Spleen (tissue), 11 donors: ENCODE results near the gene PYCR2. TPM values are rescaled to one million over a fixed set of nuclear protein-coding genes. Genes with fewer than 3 reads are reported as not detected.
A peak's percentile ranks its signal among the peaks of the same experiment; 100 is the strongest.

Experiments
- DNase-seq: peaks from one replicate; pipeline ENCODE4 v3.0.0-alpha.2; 2020
- H3K27ac ChIP-seq, 8 donors: fragments of 200-600 bp; sonication (generic) in 7 of 8; 1 replicate in 4 of 8; 2 replicates in 4 of 8; pipeline versions ENCODE4 v1.5.0 to v1.8.0; 2016 to 2021; ENCODE audit warnings: inconsistent platforms in 4 of 8, mild to moderate bottlenecking in 4 of 8, moderate library complexity in 1 of 8
- H3K27me3 ChIP-seq, 7 donors: fragments of 200-600 bp; sonication (generic) in 6 of 7; replicated peaks in 1 of 7; 1 replicate in 4 of 7; 2 replicates in 3 of 7; pipeline versions ENCODE4 v1.5.0 to v1.8.0; 2016 to 2021; ENCODE audit warnings: inconsistent platforms in 3 of 7, mild to moderate bottlenecking in 1 of 7
- H3K36me3 ChIP-seq, 6 donors: fragments of 200-600 bp; sonication (generic) in 5 of 6; 1 replicate in 4 of 6; 2 replicates in 2 of 6; pipeline versions ENCODE4 v1.5.0 to v1.8.0; 2016 to 2021; ENCODE audit warnings: inconsistent platforms in 2 of 6
- H3K4me1 ChIP-seq, 6 donors: fragments of 200-600 bp; sonication (generic) in 5 of 6; 1 replicate in 3 of 6; 2 replicates in 3 of 6; pipeline versions ENCODE4 v1.5.0 to v1.8.0; 2016 to 2021; ENCODE audit warnings: inconsistent platforms in 3 of 6
- H3K4me3 ChIP-seq, 8 donors: fragments of 200-600 bp; sonication (generic) in 7 of 8; 1 replicate in 4 of 8; 2 replicates in 4 of 8; pipeline versions ENCODE4 v1.5.0 to v1.8.0; 2016 to 2021; ENCODE audit warnings: inconsistent platforms in 4 of 8, mild to moderate bottlenecking in 4 of 8, moderate library complexity in 2 of 8
- H3K9me3 ChIP-seq, 8 donors: fragments of 200-600 bp; sonication (generic) in 7 of 8; 1 replicate in 4 of 8; 2 replicates in 4 of 8; pipeline versions ENCODE4 v1.5.0 to v1.8.0; 2016 to 2021; ENCODE audit warnings: inconsistent platforms in 4 of 8
- POLR2A ChIP-seq, 3 donors: fragments of 450-650 bp; IDR thresholded peaks; one replicate each; pipeline ENCODE4 v1.5.1; 2017; ENCODE audit warnings: antibody characterized with exemption in 3 of 3, mild to moderate bottlenecking in 1 of 3
- POLR2AphosphoS5 ChIP-seq, 3 donors: sonication (generic); formaldehyde crosslinking; IDR thresholded peaks; one replicate each; pipeline ENCODE4 v1.5.1; 2017; ENCODE audit warnings: antibody characterized with exemption in 3 of 3
- WGBS, 5 donors: extraction: QIAGEN DNeasy Blood & Tissue Kit in 3 of 5; methylation state at CpG; one replicate each; pipeline versions ENCODE4 v1.1.5 to v1.1.7; 2013 to 2018; 5-methylcytosine and 5-hydroxymethylcytosine counted together
- intact Hi-C: fragments of 100-400 bp; cut with DNase I; formaldehyde crosslinking; loops from one replicate; pipeline ENCODE4 v1.15.0; 2023; ENCODE audit warnings: low total_unique reads
- polyA plus RNA-seq, 3 donors: library from polyadenylated mRNA; stranded (reverse); fragments of 200-250 nt; gene quantifications; one replicate each; pipeline ENCODE4 v1.2.1, GENCODE V29; 2013
- total RNA-seq, 7 donors: library from RNA; depleted of rRNA in 3 of 7; stranded (reverse); fragments of >200 nt in 3 of 7; fragmentation: NEBNext Ultra II Directional in 4 of 7; extraction: Animal tissue kit (Norgen Biotek cat#: 25700) in 4 of 7; gene quantifications; one replicate each; pipeline versions ENCODE4 v1.1.0 to v1.2.1, GENCODE V29; 2016 to 2021
- TF ChIP-seq, protein P1 (sequence below), 11 experiments: fragments of 200-600 bp in 7 of 11; fragments of 450-650 bp in 4 of 11; sonication (generic) in 4 of 11; IDR thresholded peaks in 8 of 11; conservative IDR thresholded peaks in 3 of 11; 1 replicate in 7 of 11; 2 replicates in 4 of 11; pipeline versions ENCODE4 v1.4.0 to v1.8.0; 2016 to 2021; ENCODE audit warnings: antibody characterized with exemption in 11 of 11, inconsistent platforms in 4 of 11, mild to moderate bottlenecking in 1 of 11
- donor health status: healthy with polysubstance abuse.
- donor health status: DM: no; HTN: no; CAD: no; lungs with moderate emphysema.
- donor health status: DM: no; HTN: no; CAD: no.
- donor health status: Bipolar disorder and iron deficiency.
- donor health status: healthy.
- donor health status: DM: no; HTN: no; CAD: no.
- donor health status: DM: yes; HTN: yes; CAD: no.

PYCR2 gene
- total and polyA plus RNA-seq, 10 donors, result 50.0 to 80.4 (median 68.2) TPM

DNA sequence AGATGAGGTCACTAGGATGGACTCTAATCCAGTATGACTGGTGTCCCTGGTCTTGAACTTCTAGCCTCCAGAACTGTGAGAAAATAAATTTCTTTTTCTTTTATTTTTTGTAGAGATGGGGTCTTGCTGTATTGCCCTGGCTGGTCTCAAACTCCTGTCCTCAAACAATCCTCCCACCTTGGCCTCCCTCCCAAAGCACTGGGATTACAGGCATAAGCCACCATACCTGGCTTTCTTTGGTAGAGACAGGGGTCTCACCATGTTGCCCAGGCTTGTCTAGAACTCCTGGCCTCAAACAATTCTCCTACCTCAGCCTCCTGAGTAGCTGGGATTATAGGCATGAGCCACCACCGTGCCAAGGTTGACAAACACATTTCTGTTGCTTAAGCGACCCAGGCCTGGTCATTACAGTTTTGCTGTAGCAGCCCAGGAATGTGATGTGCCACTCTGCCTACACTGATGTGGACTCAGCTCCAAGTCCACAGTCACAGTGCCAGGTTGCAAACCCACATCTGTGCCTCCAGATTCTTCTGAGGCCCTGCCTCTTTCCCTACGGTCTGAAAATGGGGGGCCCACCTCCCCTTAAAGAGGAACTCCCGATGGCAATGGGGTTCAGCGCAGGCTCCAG is 15.9 kb downstream of the PYCR2 start:
- WGBS, 5 donors, result 84 to 93% (median 86%) methylated on average over 5 of the region's 5 CpGs
- H3K9me3 ChIP-seq, result no peaks in the 10 kb centered on the region
- peak; percentile 38 for DNase-seq
- TF ChIP-seq POLR2AphosphoS5 (IDR thresholded peaks at IDR 0.05) (no peak), POLR2A (IDR thresholded peaks at IDR 0.05) (no peak)
- TF ChIP-seq, protein P1, sequence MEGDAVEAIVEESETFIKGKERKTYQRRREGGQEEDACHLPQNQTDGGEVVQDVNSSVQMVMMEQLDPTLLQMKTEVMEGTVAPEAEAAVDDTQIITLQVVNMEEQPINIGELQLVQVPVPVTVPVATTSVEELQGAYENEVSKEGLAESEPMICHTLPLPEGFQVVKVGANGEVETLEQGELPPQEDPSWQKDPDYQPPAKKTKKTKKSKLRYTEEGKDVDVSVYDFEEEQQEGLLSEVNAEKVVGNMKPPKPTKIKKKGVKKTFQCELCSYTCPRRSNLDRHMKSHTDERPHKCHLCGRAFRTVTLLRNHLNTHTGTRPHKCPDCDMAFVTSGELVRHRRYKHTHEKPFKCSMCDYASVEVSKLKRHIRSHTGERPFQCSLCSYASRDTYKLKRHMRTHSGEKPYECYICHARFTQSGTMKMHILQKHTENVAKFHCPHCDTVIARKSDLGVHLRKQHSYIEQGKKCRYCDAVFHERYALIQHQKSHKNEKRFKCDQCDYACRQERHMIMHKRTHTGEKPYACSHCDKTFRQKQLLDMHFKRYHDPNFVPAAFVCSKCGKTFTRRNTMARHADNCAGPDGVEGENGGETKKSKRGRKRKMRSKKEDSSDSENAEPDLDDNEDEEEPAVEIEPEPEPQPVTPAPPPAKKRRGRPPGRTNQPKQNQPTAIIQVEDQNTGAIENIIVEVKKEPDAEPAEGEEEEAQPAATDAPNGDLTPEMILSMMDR (IDR thresholded peaks at IDR 0.05 in 8 of 11, conservative IDR thresholded peaks at IDR 0.05 in 3 of 11), result no peak
- H3K36me3 ChIP-seq, result peaks cover 0 to 7% (median 0%) of the 10 kb centered on the region in 6 donors
- H3K4me3 ChIP-seq, result no peak overlapping the region
- H3K4me1 ChIP-seq, result peaks cover 0 to 26% (median 16%) of the 10 kb centered on the region in 6 donors
- no peaks in the 10 kb centered on the region for H3K27me3 ChIP-seq
- intact Hi-C loops, result loop anchor here (10.0 kb wide), 1 partner anchor 63 kb away; no protein-coding TSS in a partner anchor
- H3K27ac ChIP-seq, result no peak overlapping the region

DNA sequence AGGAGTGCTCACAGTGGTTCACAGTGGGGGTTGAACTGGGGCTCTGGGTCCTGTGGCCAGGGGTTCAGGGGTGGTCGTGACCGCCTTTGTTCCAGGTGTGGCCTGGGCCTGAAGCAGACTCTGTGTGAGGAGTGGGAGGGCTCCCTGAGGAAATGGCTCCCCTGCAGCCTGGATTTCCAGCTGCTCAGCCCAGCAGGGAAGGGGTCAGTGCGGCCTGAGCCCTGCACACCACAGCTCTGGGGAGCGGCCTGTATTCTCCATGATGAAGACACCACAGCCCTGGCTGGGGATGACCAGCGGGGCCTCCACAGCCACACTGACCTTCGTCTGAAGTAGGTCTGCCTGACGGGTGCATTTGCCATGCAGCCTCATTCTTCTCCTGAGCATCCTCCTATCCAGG is 16.7 kb downstream of the PYCR2 start:
- H3K27ac ChIP-seq, result no peak overlapping the region
- no peaks in the 10 kb centered on the region for H3K9me3 ChIP-seq
- intact Hi-C loops, result loop anchor here (10.0 kb wide), 1 partner anchor 63 kb away; no protein-coding TSS in a partner anchor
- TF ChIP-seq POLR2AphosphoS5 (IDR thresholded peaks at IDR 0.05), result no peak
- TF ChIP-seq POLR2A (IDR thresholded peaks at IDR 0.05), result no peak
- TF ChIP-seq, protein P1 (IDR thresholded peaks at IDR 0.05 in 8 of 11, conservative IDR thresholded peaks at IDR 0.05 in 3 of 11), result no peak
- H3K27me3 ChIP-seq, result no peaks in the 10 kb centered on the region
- peak; percentile 65 for DNase-seq
- H3K4me1 ChIP-seq, result peaks cover 0 to 26% (median 16%) of the 10 kb centered on the region in 6 donors
- WGBS, 5 donors, result 88 to 99% (median 95%) methylated on average over 5 to 7 of the region's 7 CpGs
- no peak overlapping the region for H3K4me3 ChIP-seq
- peaks cover 0 to under 1% (median 0%) of the 10 kb centered on the region in 6 donors for H3K36me3 ChIP-seq

DNA sequence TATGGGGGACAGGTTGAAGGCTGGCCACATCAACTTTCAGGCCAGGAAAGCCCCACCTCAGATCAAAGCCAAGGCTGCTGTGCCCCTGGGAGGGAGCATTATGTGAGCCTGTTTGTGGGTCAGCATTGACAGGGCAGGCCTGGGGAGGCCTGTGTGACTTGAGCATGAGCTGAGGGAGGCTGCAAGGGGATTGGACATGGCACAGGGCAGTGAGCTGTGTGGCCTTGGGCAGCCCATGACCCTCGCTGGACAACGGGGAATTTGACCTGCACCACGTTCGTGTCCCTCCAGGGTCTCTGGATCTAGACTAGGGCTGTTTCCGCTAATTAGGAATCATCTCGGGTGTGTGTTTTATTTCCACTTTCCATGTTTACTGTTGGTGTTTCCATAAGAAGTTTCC is 17.6 kb downstream of the PYCR2 start:
- no peak overlapping the region for H3K27ac ChIP-seq
- DNase-seq, result peak; percentile 34
- no peak for TF ChIP-seq POLR2AphosphoS5 (IDR thresholded peaks at IDR 0.05)
- no peak for TF ChIP-seq POLR2A (IDR thresholded peaks at IDR 0.05)
- TF ChIP-seq, protein P1 (IDR thresholded peaks at IDR 0.05 in 8 of 11, conservative IDR thresholded peaks at IDR 0.05 in 3 of 11), result no peak
- no peaks in the 10 kb centered on the region for H3K36me3 ChIP-seq
- no peak overlapping the region for H3K4me3 ChIP-seq
- intact Hi-C loops, result loop anchor here (10.0 kb wide), 1 partner anchor 62 kb away; no protein-coding TSS in a partner anchor
- WGBS, 5 donors, result 85 to 98% (median 91%) methylated on average over 6 of the region's 6 CpGs
- H3K27me3 ChIP-seq, result no peaks in the 10 kb centered on the region
- H3K9me3 ChIP-seq, result no peaks in the 10 kb centered on the region
- H3K4me1 ChIP-seq, result peaks cover 0 to 21% (median 12%) of the 10 kb centered on the region in 6 donors

DNA sequence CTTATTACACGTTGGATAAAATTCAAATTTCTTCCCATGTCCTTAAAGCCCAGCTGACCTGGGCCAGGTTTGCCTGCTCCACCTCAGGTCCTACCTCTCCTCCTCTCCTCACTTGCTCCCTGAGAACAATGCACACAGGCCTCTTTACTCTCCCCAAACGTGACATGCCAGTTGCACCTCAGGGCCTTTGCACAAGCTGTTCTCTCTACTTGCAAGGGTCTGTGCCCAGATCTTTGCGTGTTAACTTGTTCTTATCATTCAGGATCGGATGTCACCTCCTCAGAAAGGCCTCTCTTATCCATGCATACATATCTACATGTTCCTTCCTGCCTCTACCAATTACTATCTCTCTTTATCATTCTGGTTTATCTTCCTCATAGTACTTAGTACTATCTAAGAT is 20.4 kb downstream of the PYCR2 start:
- TF ChIP-seq, protein P1 (IDR thresholded peaks at IDR 0.05 in 8 of 11, conservative IDR thresholded peaks at IDR 0.05 in 3 of 11), result no peak
- TF ChIP-seq POLR2A (IDR thresholded peaks at IDR 0.05) (no peak), POLR2AphosphoS5 (IDR thresholded peaks at IDR 0.05) (no peak)
- WGBS, 5 donors, result 85 to 95% (median 88%) methylated on average over 4 of the region's 4 CpGs
- intact Hi-C loops, result loop anchor here (10.0 kb wide), 1 partner anchor 59 kb away; no protein-coding TSS in a partner anchor
- Histone ChIP-seq H3K27me3 (no peaks in the 10 kb centered on the region), H3K9me3 (no peaks in the 10 kb centered on the region), H3K27ac (no peak overlapping the region), H3K4me3 (no peak overlapping the region), H3K4me1 (peaks cover 0 to 10% (median 5%) of the 10 kb centered on the region in 6 donors), H3K36me3 (no peaks in the 10 kb centered on the region)
- DNase-seq, result peak; percentile 10
